H1 (cell line): ENCODE data around the gene IQGAP1. TPM values are rescaled to one million over a fixed set of nuclear protein-coding genes. Genes with fewer than 3 reads are reported as not detected.

Experiments used
- CTCF ChIA-PET: fragments of 300-600 bp; sonication (Branson Sonifier 250); formaldehyde crosslinking; loops from one replicate; lab custom pipeline; 2021; ENCODE audit not compliant: partially characterized antibody; lab: Charles Lee
- POLR2A ChIA-PET: fragments of 300-600 bp; sonication (Branson Sonifier 250); formaldehyde crosslinking; loops from one replicate; lab custom pipeline; 2021; ENCODE audit warnings: inconsistent platforms; ENCODE audit not compliant: partially characterized antibody; lab: Charles Lee
- DNase-seq, 2 experiments: peaks; one replicate each; pipeline versions ENCODE4 v3.0.0 to v3.0.0-alpha.2; 2010 to 2022; ENCODE audit warnings: low spot score in 2 of 2, low read depth in 1 of 2, mixed read lengths in 1 of 2
- FAIRE-seq: peaks from 2 replicates; lab custom pipeline; 2011; peaks lifted over from hg19 to GRCh38; lab: Jason Lieb, UNC
- H2AFZ ChIP-seq: 2 replicates; pipeline ENCODE4 v1.8.1; 2012; ENCODE audit warnings: low read length, inconsistent platforms
- H2AK5ac ChIP-seq: 2 replicates; pipeline ENCODE4 v1.6.1; 2013; ENCODE audit warnings: low read depth, low read length
- H2BK120ac ChIP-seq: replicated peaks from 2 replicates; pipeline ENCODE3; 2013; ENCODE audit warnings: low read depth, low read length, inconsistent platforms
- H2BK12ac ChIP-seq: 2 replicates; pipeline ENCODE4 v1.6.1; 2013; ENCODE audit warnings: low read depth, low read length
- H2BK15ac ChIP-seq: 2 replicates; pipeline ENCODE4 v1.6.1; 2013; ENCODE audit warnings: low read length
- H2BK20ac ChIP-seq: 2 replicates; pipeline ENCODE4 v1.6.1; 2013; ENCODE audit warnings: low read length
- H2BK5ac ChIP-seq: 2 replicates; pipeline ENCODE4 v1.6.1; 2013; ENCODE audit warnings: low read depth, low read length
- H3K14ac ChIP-seq: 2 replicates; pipeline ENCODE4 v1.6.1; 2013; ENCODE audit warnings: inconsistent platforms; ENCODE audit not compliant: insufficient read length
- H3K18ac ChIP-seq: 2 replicates; pipeline ENCODE4 v1.6.1; 2013; ENCODE audit warnings: low read length; ENCODE audit errors: extremely low read depth
- H3K23ac ChIP-seq: 2 replicates; pipeline ENCODE4 v1.6.1; 2013; ENCODE audit warnings: inconsistent platforms; ENCODE audit not compliant: insufficient read length
- H3K23me2 ChIP-seq: 2 replicates; pipeline ENCODE4 v1.6.1; 2013; ENCODE audit warnings: low read depth, low read length
- H3K27ac ChIP-seq: 2 replicates; pipeline ENCODE4 v1.6.1; 2011; ENCODE audit warnings: low read depth, low read length, inconsistent platforms
- H3K27me3 ChIP-seq, 4 experiments: replicated peaks in 1 of 4; 1 replicate in 1 of 4; 2 replicates in 3 of 4; pipeline versions ENCODE4 v1.6.1 to v1.8.1; 2011 to 2013; ENCODE audit warnings: low read length in 3 of 4, mild to moderate bottlenecking in 3 of 4, inconsistent platforms in 2 of 4, mixed read lengths in 2 of 4, moderate library complexity in 1 of 4; ENCODE audit not compliant: control insufficient read depth in 3 of 4, insufficient read depth in 3 of 4; ENCODE audit errors: extremely low read depth in 1 of 4
- H3K36me3 ChIP-seq, 4 experiments: 2 replicates each; pipeline versions ENCODE4 v1.6.1 to v1.8.1; 2011 to 2013; ENCODE audit warnings: mild to moderate bottlenecking in 4 of 4, low read length in 3 of 4, moderate library complexity in 2 of 4, control low read depth in 1 of 4, inconsistent platforms in 1 of 4; ENCODE audit not compliant: insufficient read depth in 4 of 4, control insufficient read depth in 2 of 4
- H3K4ac ChIP-seq: replicated peaks from 2 replicates; pipeline ENCODE3; 2013; ENCODE audit warnings: low read length, low read depth, mixed read lengths, inconsistent platforms; ENCODE audit not compliant: insufficient read length
- H3K4me1 ChIP-seq, 4 experiments: replicated peaks in 1 of 4; 1 replicate in 1 of 4; 2 replicates in 3 of 4; pipeline versions ENCODE4 v1.6.1 to v1.8.1; 2011 to 2013; ENCODE audit warnings: low read length in 3 of 4, inconsistent platforms in 2 of 4, mixed read lengths in 1 of 4; ENCODE audit not compliant: insufficient read depth in 4 of 4, control insufficient read depth in 3 of 4
- H3K4me2 ChIP-seq, 2 experiments: 2 replicates each; pipeline versions ENCODE4 v1.6.1 to v1.8.1; 2011 to 2013; ENCODE audit warnings: low read depth in 2 of 2, low read length in 2 of 2, control low read depth in 1 of 2, inconsistent platforms in 1 of 2, mild to moderate bottlenecking in 1 of 2; ENCODE audit not compliant: insufficient read depth in 1 of 2
- H3K4me3 ChIP-seq, 4 experiments: fragments of 200-600, 300-600 bp in 1 of 4; sonication (generic), shearing (Covaris generic), sonication (Bioruptor Twin) in 1 of 4; 2 replicates each; pipeline versions ENCODE4 v1.5.1 to v1.8.1; 2011 to 2016; ENCODE audit warnings: low read length in 4 of 4, low read depth in 3 of 4, control low read depth in 2 of 4, inconsistent platforms in 2 of 4, mild to moderate bottlenecking in 2 of 4, mixed read lengths in 1 of 4, moderate library complexity in 1 of 4; ENCODE audit not compliant: insufficient read depth in 2 of 4; ENCODE audit errors: extremely low read depth in 1 of 4
- H3K56ac ChIP-seq: replicated peaks from 2 replicates; pipeline ENCODE3; 2013; ENCODE audit warnings: low read depth, mild to moderate bottlenecking, mixed read lengths, low read length, inconsistent platforms; ENCODE audit not compliant: insufficient read length
- H3K79me1 ChIP-seq: 2 replicates; pipeline ENCODE4 v1.6.1; 2013; ENCODE audit warnings: low read depth, low read length, control low read depth
- H3K79me2 ChIP-seq, 2 experiments: 2 replicates each; pipeline versions ENCODE4 v1.6.1 to v1.8.1; 2012 to 2013; ENCODE audit warnings: low read length in 2 of 2, mild to moderate bottlenecking in 2 of 2, inconsistent platforms in 1 of 2; ENCODE audit not compliant: insufficient read depth in 2 of 2, control insufficient read depth in 1 of 2
- H3K9ac ChIP-seq, 4 experiments: replicated peaks in 1 of 4; 1 replicate in 1 of 4; 2 replicates in 3 of 4; pipeline versions ENCODE4 v1.6.1 to v1.8.1; 2011 to 2013; ENCODE audit warnings: low read depth in 3 of 4, low read length in 3 of 4, control low read depth in 2 of 4, mild to moderate bottlenecking in 2 of 4, moderate library complexity in 2 of 4, inconsistent platforms in 1 of 4; ENCODE audit errors: extremely low read depth in 1 of 4
- H3K9me3 ChIP-seq, 2 experiments: 2 replicates each; pipeline versions ENCODE4 v1.6.1 to v1.8.1; 2012 to 2013; ENCODE audit warnings: mild to moderate bottlenecking in 2 of 2, moderate library complexity in 2 of 2, control low read depth in 1 of 2, inconsistent platforms in 1 of 2, low read depth in 1 of 2, low read length in 1 of 2, mixed read lengths in 1 of 2; ENCODE audit not compliant: insufficient read depth in 2 of 2
- H4K20me1 ChIP-seq, 2 experiments: replicated peaks in 1 of 2; 2 replicates each; pipeline versions ENCODE3 to v1.8.1; 2011 to 2013; ENCODE audit warnings: inconsistent platforms in 2 of 2, low read length in 2 of 2, mild to moderate bottlenecking in 1 of 2; ENCODE audit not compliant: insufficient read depth in 2 of 2, control insufficient read depth in 1 of 2
- H4K5ac ChIP-seq: 2 replicates; pipeline ENCODE4 v1.6.1; 2013; ENCODE audit warnings: low read length, low read depth, mixed read lengths, inconsistent platforms; ENCODE audit not compliant: insufficient read length
- H4K8ac ChIP-seq: 2 replicates; pipeline ENCODE4 v1.8.0; 2013; ENCODE audit warnings: mild to moderate bottlenecking, moderate library complexity, low read length, inconsistent platforms; ENCODE audit not compliant: insufficient read depth; ENCODE audit errors: extremely low read depth
- H4K91ac ChIP-seq: replicated peaks from 2 replicates; pipeline ENCODE3; 2013; ENCODE audit warnings: low read length, mixed read lengths, inconsistent platforms; ENCODE audit not compliant: insufficient read length
- BACH1 ChIP-seq: IDR thresholded peaks from 2 replicates; pipeline ENCODE4 v1.6.1; 2012; ENCODE audit warnings: low read length, improper control_type of control experiment
- MAFK ChIP-seq: IDR thresholded peaks from 2 replicates; pipeline ENCODE4 v1.6.1; 2012; ENCODE audit warnings: low read depth, mild to moderate bottlenecking, improper control_type of control experiment, low read length
- YY1 ChIP-seq: IDR thresholded peaks from 2 replicates; pipeline ENCODE4 v1.6.1; 2011; ENCODE audit warnings: low read depth, mild to moderate bottlenecking, low read length
- WGBS, 2 experiments: shearing (Covaris generic) in 1 of 2; methylation state at CpG; one replicate each; pipeline versions ENCODE4 v1.1.6 to v1.1.7; 2013 to 2015; ENCODE audit warnings: low lambda C conversion rate in 2 of 2, mixed read lengths in 2 of 2, inconsistent platforms in 1 of 2, low coverage in 1 of 2, missing lambda C conversion rate in 1 of 2; ENCODE audit not compliant: insufficient replicate concordance in 2 of 2, insufficient coverage in 1 of 2, insufficient read length in 1 of 2; ENCODE audit errors: extremely low coverage in 1 of 2, missing lambda C conversion rate in 1 of 2; 5-methylcytosine and 5-hydroxymethylcytosine counted together
- polyA plus RNA-seq, 7 experiments: library from polyadenylated mRNA; depleted of rRNA in 3 of 7; stranded (reverse) in 5 of 7; unstranded in 2 of 7; fragments of >200 nt in 5 of 7; fragments of 200-250 nt in 2 of 7; gene quantifications; 1 replicate in 5 of 7; 2 replicates in 1 of 7; 4 replicates in 1 of 7; pipeline versions ENCODE4 v1.2.1 to v1.2.3, GENCODE V29; 2011 to 2013; ENCODE audit warnings: missing spikeins in 2 of 7, mixed read lengths in 2 of 7
- total RNA-seq: library from RNA; stranded (reverse); fragmentation: NEBNext Ultra II Directional; extraction: Animal tissue kit (Norgen Biotek cat#: 25700); gene quantifications from 2 replicates; pipeline ENCODE4 v1.2.1, GENCODE V29; 2021

IQGAP1 gene
- total and polyA plus RNA-seq, 2 of the 8 experiments (the other 6 are each of a cell fraction or from before 2014, with no cell fraction given) = 56.0 to 138 TPM

DNA sequence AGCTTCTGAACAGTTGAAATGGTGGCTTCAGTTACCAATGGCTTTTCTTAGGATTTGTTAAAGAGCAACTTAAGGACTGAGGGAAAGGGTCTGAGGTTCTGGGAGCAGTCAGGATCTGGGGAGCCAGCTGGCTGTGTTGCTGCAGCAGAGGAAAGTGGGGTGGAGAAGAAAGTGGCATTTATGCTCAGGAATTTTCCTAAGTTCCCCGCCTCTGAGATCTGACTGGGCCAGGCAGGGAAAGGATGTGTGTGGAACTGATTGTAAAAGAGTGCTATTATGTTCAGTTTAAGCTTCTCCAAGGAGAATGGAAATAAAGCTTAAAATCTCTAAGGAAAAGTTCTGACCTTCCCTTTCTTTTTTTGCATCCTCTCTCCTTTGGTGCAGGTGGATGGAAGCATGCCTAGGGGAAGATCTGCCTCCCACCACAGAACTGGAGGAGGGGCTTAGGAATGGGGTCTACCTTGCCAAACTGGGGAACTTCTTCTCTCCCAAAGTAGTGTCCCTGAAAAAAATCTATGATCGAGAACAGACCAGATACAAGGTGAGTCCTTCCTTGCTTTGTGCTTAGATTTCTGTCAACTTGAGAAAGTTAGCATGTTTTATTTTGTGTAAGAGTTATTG lies 37.8 kb downstream of the IQGAP1 start:
- WGBS, 2 experiments = 83% methylated on average over 2 of the region's 2 CpGs; no CpG with 5 or more reads in 1 of the 2 experiments
- H4K5ac ChIP-seq = no peak overlapping the region
- H3K36me3 ChIP-seq = peaks cover 0 to 15% (median 1%) of the 10 kb centered on the region in 4 experiments; a peak in 2 of 8 replicates
- H3K4me3 ChIP-seq = no peak overlapping the region
- H3K9me3 ChIP-seq = no peaks in the 10 kb centered on the region
- no peak overlapping the region for H3K4ac ChIP-seq
- FAIRE-seq (no peak), DNase-seq (no peak)
- H2BK120ac ChIP-seq = no peak overlapping the region
- peaks cover 0 to 44% of the 10 kb centered on the region in 2 experiments; a peak in 2 of 4 replicates for H3K79me2 ChIP-seq
- H2AK5ac ChIP-seq = no peak overlapping the region
- ChIA-PET CTCF (interaction anchor here (0.7 to 1.1 kb wide), 3 partner anchors 13 to 77 kb away, joined by 3 to 5 read pairs (median 4); no protein-coding TSS in a partner anchor), POLR2A (interaction anchor here (1.2 kb wide), 1 partner anchor 76 kb away, joined by 3 read pairs; no protein-coding TSS in a partner anchor)
- no peak overlapping the region for H4K8ac ChIP-seq
- H2AFZ ChIP-seq = no peak overlapping the region
- peaks cover 3% of the 10 kb centered on the region; the same call in 1 of the 2 replicates for H3K79me1 ChIP-seq
- H4K20me1 ChIP-seq = no peaks in the 10 kb centered on the region
- TF ChIP-seq MAFK = no peak
- no peak for TF ChIP-seq BACH1
- TF ChIP-seq YY1 = no peak
- H2BK20ac ChIP-seq = no peak overlapping the region
- H3K23me2 ChIP-seq = no peaks in the 10 kb centered on the region
- H3K27ac ChIP-seq = no peak overlapping the region
- no peaks in the 10 kb centered on the region for H3K27me3 ChIP-seq
- peaks cover 0 to 6% (median 1%) of the 10 kb centered on the region in 4 experiments; a peak in 4 of 7 replicates for H3K4me1 ChIP-seq
- no peak overlapping the region for H3K4me2 ChIP-seq
- H3K56ac ChIP-seq = no peak overlapping the region
- no peak overlapping the region for H2BK15ac ChIP-seq
- H3K14ac ChIP-seq = no peak overlapping the region
- H3K9ac ChIP-seq = no peak overlapping the region
- H2BK12ac ChIP-seq = no peak overlapping the region
- H2BK5ac ChIP-seq = no peak overlapping the region
- H3K23ac ChIP-seq = no peak overlapping the region
- no peak overlapping the region for H4K91ac ChIP-seq
- no peak overlapping the region; the same call in 1 of the 2 replicates for H3K18ac ChIP-seq
